Subcutaneous abdominal adipose tissue (tissue), 5 donors: Measurements from ENCODE around the gene GATAD2A.

Experiments
- H3K27ac ChIP-seq: one replicate; pipeline ENCODE4 v1.7.0; 2013; ENCODE audit warnings: low read depth, mild to moderate bottlenecking, inconsistent platforms, low read length, moderate library complexity
- H3K27me3 ChIP-seq, 5 donors: one replicate each; pipeline ENCODE4 v1.7.0; 2013; ENCODE audit warnings: low read length in 5 of 5, inconsistent platforms in 1 of 5; ENCODE audit not compliant: control insufficient read depth in 5 of 5, insufficient read depth in 4 of 5
- H3K36me3 ChIP-seq, 5 donors: one replicate each; pipeline ENCODE4 v1.7.0; 2013; ENCODE audit warnings: low read length in 5 of 5; ENCODE audit not compliant: control insufficient read depth in 5 of 5, insufficient read depth in 5 of 5
- H3K4me1 ChIP-seq, 5 donors: one replicate each; pipeline ENCODE4 v1.7.0; 2013; ENCODE audit warnings: low read length in 5 of 5, mild to moderate bottlenecking in 3 of 5, moderate library complexity in 1 of 5; ENCODE audit not compliant: control insufficient read depth in 5 of 5, insufficient read depth in 5 of 5
- H3K4me3 ChIP-seq, 5 donors: one replicate each; pipeline ENCODE4 v1.7.0; 2013; ENCODE audit warnings: low read length in 5 of 5, low read depth in 1 of 5
- H3K9ac ChIP-seq, 5 donors: one replicate each; pipeline ENCODE4 v1.7.0; 2013; ENCODE audit warnings: low read length in 5 of 5, mild to moderate bottlenecking in 4 of 5, moderate library complexity in 3 of 5
- H3K9me3 ChIP-seq, 5 donors: one replicate each; pipeline ENCODE4 v1.7.0; 2013; ENCODE audit warnings: low read length in 5 of 5; ENCODE audit not compliant: control insufficient read depth in 5 of 5
- donor health status: healthy.
- donor health status: healthy.
- donor health status: healthy.
- donor health status: healthy.
- donor health status: healthy.

GATAD2A gene

GRCh38 chr19:19550972-19551852, 145.7 kb downstream of the GATAD2A start:
- Histone ChIP-seq H3K4me3 (no peak overlapping the region), H3K27me3 (peaks cover 0 to 25% (median 2%) of the 10 kb centered on the region in 5 donors), H3K9me3 (peaks cover 0 to 8% (median 5%) of the 10 kb centered on the region in 5 donors), H3K36me3 (no peaks in the 10 kb centered on the region), H3K27ac (no peak overlapping the region), H3K9ac (no peak overlapping the region), H3K4me1 (peaks cover 0 to 28% (median 20%) of the 10 kb centered on the region in 5 donors)

- Histone ChIP-seq H3K9me3 (peaks cover 0 to 8% (median 5%) of the 10 kb centered on the region in 5 donors), H3K27me3 (peaks cover 0 to 25% (median 2%) of the 10 kb centered on the region in 5 donors), H3K27ac (no peak overlapping the region), H3K4me1 (peaks cover 0 to 22% (median 14%) of the 10 kb centered on the region in 5 donors), H3K9ac (no peak overlapping the region), H3K36me3 (no peaks in the 10 kb centered on the region), H3K4me3 (no peak overlapping the region)
Measured at GRCh38 chr19:19551853-19552192, 146.3 kb downstream of the GATAD2A start.

- Histone ChIP-seq H3K27me3 (peaks cover 0 to 20% (median 0%) of the 10 kb centered on the region in 5 donors), H3K9me3 (peaks cover 0 to 8% (median 5%) of the 10 kb centered on the region in 5 donors), H3K4me3 (no peak overlapping the region), H3K9ac (no peak overlapping the region), H3K4me1 (peaks cover 0 to 13% (median 11%) of the 10 kb centered on the region in 5 donors), H3K36me3 (no peaks in the 10 kb centered on the region), H3K27ac (no peak overlapping the region)
Measured at GRCh38 chr19:19552798-19553197, 147.3 kb downstream of the GATAD2A start.

GRCh38 chr19:19553670-19554069, 148.2 kb downstream of the GATAD2A start:
- H3K27ac ChIP-seq = no peak overlapping the region
- H3K36me3 ChIP-seq = no peaks in the 10 kb centered on the region
- H3K9ac ChIP-seq = no peak overlapping the region
- H3K4me3 ChIP-seq = no peak overlapping the region
- H3K4me1 ChIP-seq = peaks cover 0 to 13% (median 11%) of the 10 kb centered on the region in 5 donors
- H3K27me3 ChIP-seq = peaks cover 0 to 15% (median 0%) of the 10 kb centered on the region in 5 donors
- peaks cover 0 to 8% (median 5%) of the 10 kb centered on the region in 5 donors for H3K9me3 ChIP-seq

DNA sequence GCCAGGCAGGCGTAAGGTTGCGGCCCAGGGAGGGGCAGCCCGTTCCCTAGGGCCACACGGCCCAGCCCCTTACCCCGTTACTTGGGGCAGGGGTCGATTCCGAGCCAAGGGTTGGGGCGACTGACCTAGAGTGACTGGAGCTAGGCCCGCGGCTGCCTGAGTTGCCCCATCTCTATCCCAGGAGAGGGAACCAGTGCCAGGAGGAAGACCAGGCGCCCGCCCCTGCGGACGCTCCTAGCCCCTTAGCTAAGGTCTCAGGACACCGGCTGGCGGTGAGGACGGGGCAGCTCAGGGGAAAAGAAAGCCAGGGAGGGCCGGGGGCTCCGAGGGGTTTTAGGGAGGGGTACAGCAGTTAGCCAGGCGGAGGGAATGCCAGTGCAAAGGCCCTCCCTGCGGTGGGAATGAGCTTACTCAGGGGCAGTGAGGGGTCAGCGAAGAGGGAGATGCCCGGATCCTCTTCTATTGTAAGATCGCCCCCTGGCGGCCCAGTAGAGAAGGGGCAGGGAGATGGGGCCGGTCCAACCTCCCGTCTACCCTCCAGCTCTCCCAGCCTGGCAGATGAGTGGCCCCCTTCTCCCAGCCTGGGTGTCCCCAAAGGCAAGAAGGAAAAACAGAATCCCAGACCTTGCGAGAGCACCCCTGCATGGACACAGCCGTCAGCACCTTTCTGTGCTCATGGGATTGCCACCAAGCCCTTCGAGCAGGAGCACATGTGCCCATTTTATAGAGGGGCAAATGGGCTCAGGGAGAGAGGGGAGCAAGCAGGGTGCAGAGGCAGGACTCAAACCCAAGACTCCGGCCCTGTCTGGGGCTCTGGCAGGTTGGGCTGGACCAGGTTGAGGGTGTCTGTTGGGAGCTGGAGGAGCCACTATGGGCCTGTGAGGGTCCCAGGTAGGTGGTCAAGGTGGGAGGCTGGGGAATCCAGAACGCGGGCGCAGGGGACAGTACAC, 148.9 kb downstream of the GATAD2A start:
- H3K36me3 ChIP-seq = no peaks in the 10 kb centered on the region
- H3K9ac ChIP-seq = peak overlapping the region in 1 of 5 donors; percentile 44
- peaks cover 0 to 5% (median 3%) of the 10 kb centered on the region in 5 donors for H3K9me3 ChIP-seq
- H3K4me1 ChIP-seq = peaks cover 0 to 13% (median 11%) of the 10 kb centered on the region in 5 donors
- H3K4me3 ChIP-seq = peak overlapping the region in 1 of 5 donors; percentile 15
- H3K27ac ChIP-seq = no peak overlapping the region
- peaks cover 0 to 11% (median 0%) of the 10 kb centered on the region in 5 donors for H3K27me3 ChIP-seq

DNA sequence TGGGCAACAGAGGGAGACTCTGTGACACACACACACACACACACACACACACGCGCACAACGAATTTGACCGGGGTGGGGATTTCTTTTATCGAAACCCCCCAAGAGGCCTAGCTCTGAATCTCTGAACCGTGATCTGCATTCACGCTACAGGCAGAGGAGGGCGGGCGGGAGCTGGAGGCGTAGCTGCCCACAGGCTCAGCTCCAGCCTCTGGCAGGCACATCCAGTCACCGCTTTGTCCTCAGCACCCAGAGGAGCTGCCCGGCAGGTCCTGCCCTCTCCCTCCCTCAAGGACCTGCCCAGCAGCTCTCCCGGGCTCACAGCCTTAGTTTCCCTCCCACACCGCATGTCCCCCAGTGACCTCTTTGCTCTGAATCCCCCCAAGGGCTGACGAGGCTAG, 152.6 kb downstream of the GATAD2A start:
- Histone ChIP-seq H3K4me3 (no peak overlapping the region), H3K9me3 (no peaks in the 10 kb centered on the region), H3K4me1 (peaks cover 0 to 13% (median 11%) of the 10 kb centered on the region in 5 donors), H3K27me3 (peaks cover 0 to 1% (median 0%) of the 10 kb centered on the region in 5 donors), H3K36me3 (no peaks in the 10 kb centered on the region), H3K27ac (no peak overlapping the region), H3K9ac (no peak overlapping the region)
